ENCODE measurements around the gene AP2A1.
"Not testable (repeated sequence)": the region's sequence is repeated elsewhere in the genome, so short reads cannot be mapped to it uniquely, and the experiment has no call there.

The AP2A1 gene

GRCh38 chr19:49812997-49813861 is 46.4 kb downstream of the AP2A1 start, which contains the start of gene FUZ:
TSS of gene FUZ (minus strand) at chr19:49813292. CDS start at chr19:49813106, 186 bp downstream.
- peak; percentile 89 for DNase-seq (ENCODE audit: low read depth)

- DNase-seq (ENCODE audit: low read depth), result no peak
Measured at GRCh38 chr19:49814010-49814409, 47.2 kb downstream of the AP2A1 start.

GRCh38 chr19:49816590-49816989 is 49.8 kb downstream of the AP2A1 start:
- no peak for DNase-seq (ENCODE audit: low read depth)

- peak; percentile 53 for DNase-seq (ENCODE audit: low read depth)
Measured at GRCh38 chr19:49817964-49818648, 51.3 kb downstream of the AP2A1 start, which contains the start of gene MED25. TSS of gene MED25 (plus strand) at chr19:49818289. CDS start at chr19:49818342, 53 bp downstream.

GRCh38 chr19:49818649-49819370 is 52.0 kb downstream of the AP2A1 start:
- DNase-seq (ENCODE audit: low read depth), result no peak

- DNase-seq (ENCODE audit: low read depth), result not testable (repeated sequence)
Measured at GRCh38 chr19:49819452-49820115, 52.8 kb downstream of the AP2A1 start.

GRCh38 chr19:49820125-49820524 is 53.3 kb downstream of the AP2A1 start:
- no peak for DNase-seq (ENCODE audit: low read depth)

- no peak for DNase-seq (ENCODE audit: low read depth)
Measured at GRCh38 chr19:49823472-49823871, 56.7 kb downstream of the AP2A1 start.

GRCh38 chr19:49824662-49825061 is 57.9 kb downstream of the AP2A1 start:
- no peak for DNase-seq (ENCODE audit: low read depth)

- no peak for DNase-seq (ENCODE audit: low read depth)
Measured at GRCh38 chr19:49827034-49827433, 60.2 kb downstream of the AP2A1 start.

GRCh38 chr19:49829200-49829599 is 62.4 kb downstream of the AP2A1 start:
- DNase-seq (ENCODE audit: low read depth), result no peak

- DNase-seq (ENCODE audit: low read depth), result no peak
Measured at GRCh38 chr19:49829721-49830120, 62.9 kb downstream of the AP2A1 start.

GRCh38 chr19:49830766-49831165 is 64.0 kb downstream of the AP2A1 start:
- DNase-seq (ENCODE audit: low read depth), result no peak

GRCh38 chr19:49831592-49831991 is 64.8 kb downstream of the AP2A1 start:
- no peak for DNase-seq (ENCODE audit: low read depth)

- DNase-seq (ENCODE audit: low read depth), result no peak
Measured at GRCh38 chr19:49832556-49832955, 65.8 kb downstream of the AP2A1 start.

GRCh38 chr19:49833599-49833998 is 66.8 kb downstream of the AP2A1 start:
- DNase-seq (ENCODE audit: low read depth), result no peak

GRCh38 chr19:49835562-49835961 is 68.8 kb downstream of the AP2A1 start:
- DNase-seq (ENCODE audit: low read depth), result no peak

GRCh38 chr19:49836176-49837008 is 69.6 kb downstream of the AP2A1 start:
- DNase-seq (ENCODE audit: low read depth), result no peak

GRCh38 chr19:49837009-49837310 is 70.2 kb downstream of the AP2A1 start:
- DNase-seq (ENCODE audit: low read depth), result no peak

- DNase-seq (ENCODE audit: low read depth), result no peak
Measured at GRCh38 chr19:49837425-49837824, 70.6 kb downstream of the AP2A1 start.

GRCh38 chr19:49838885-49839588 is 72.2 kb downstream of the AP2A1 start:
- DNase-seq (ENCODE audit: low read depth), result no peak
